Measurements from ENCODE around the gene NDEL1.

The NDEL1 gene

GRCh38 chr17:8477715-8478441 is 42.2 kb downstream of the NDEL1 start:
- TF ChIP-seq BACH2 (CRISPR knock-in tag; IDR thresholded peaks at IDR 0.05; ENCODE audit: borderline replicate concordance) (no peak), OSR1 (CRISPR knock-in tag; IDR thresholded peaks at IDR 0.05) (no peak), ARNTL (CRISPR knock-in tag; IDR thresholded peaks at IDR 0.05; ENCODE audit: borderline replicate concordance, low read depth) (no peak), ZC3H10 (CRISPR knock-in tag; IDR thresholded peaks at IDR 0.05) (no peak), CSRNP3 (CRISPR knock-in tag; IDR thresholded peaks at IDR 0.05) (no peak), ZNF8 (CRISPR knock-in tag; IDR thresholded peaks at IDR 0.05) (no peak), ZNF565 (CRISPR knock-in tag; conservative IDR thresholded peaks at IDR 0.05; ENCODE audit: low read depth) (no peak), TOX (CRISPR knock-in tag; IDR thresholded peaks at IDR 0.05; ENCODE audit: borderline replicate concordance) (no peak), RARB (CRISPR knock-in tag; IDR thresholded peaks at IDR 0.05) (no peak)
- ATAC-seq, result no peak

GRCh38 chr17:8479431-8479947 is 43.8 kb downstream of the NDEL1 start:
- ATAC-seq, result no peak
- TF ChIP-seq CREB5 (CRISPR knock-in tag; IDR thresholded peaks at IDR 0.05; ENCODE audit: low read depth) (no peak), ZNF70 (CRISPR knock-in tag; IDR thresholded peaks at IDR 0.05) (no peak), PPARA (CRISPR knock-in tag; IDR thresholded peaks at IDR 0.05; ENCODE audit: borderline replicate concordance) (no peak), TSHZ2 (CRISPR knock-in tag; IDR thresholded peaks at IDR 0.05) (no peak), GLIS3 (CRISPR knock-in tag; IDR thresholded peaks at IDR 0.05) (no peak), ZFP3 (CRISPR knock-in tag; IDR thresholded peaks at IDR 0.05) (no peak), BACH2 (CRISPR knock-in tag; IDR thresholded peaks at IDR 0.05; ENCODE audit: borderline replicate concordance) (no peak), TCF4 (CRISPR knock-in tag; IDR thresholded peaks at IDR 0.05; ENCODE audit: borderline replicate concordance) (no peak), CSRNP3 (CRISPR knock-in tag; IDR thresholded peaks at IDR 0.05) (no peak), POU6F1 (CRISPR knock-in tag; IDR thresholded peaks at IDR 0.05; ENCODE audit: borderline replicate concordance, low read depth) (no peak), ARNTL (CRISPR knock-in tag; IDR thresholded peaks at IDR 0.05; ENCODE audit: borderline replicate concordance, low read depth) (no peak), ESRRG (CRISPR knock-in tag; IDR thresholded peaks at IDR 0.05) (no peak), ISL1 (CRISPR knock-in tag; IDR thresholded peaks at IDR 0.05) (no peak), ZNF565 (CRISPR knock-in tag; conservative IDR thresholded peaks at IDR 0.05; ENCODE audit: low read depth) (no peak), ZC3H10 (CRISPR knock-in tag; IDR thresholded peaks at IDR 0.05) (no peak), CSDC2 (CRISPR knock-in tag; IDR thresholded peaks at IDR 0.05) (no peak)

Measured in SK-N-SH treated with all-trans-retinoic acid at 6 μM for 48 hours (cell line).